NT2/D1 (cell line): Measurements from ENCODE around the gene GAPDHS.

ENCODE experiments used
- SUZ12 ChIP-seq: IDR thresholded peaks from 2 replicates; pipeline ENCODE4 v1.6.1; 2011; ENCODE audit not compliant: insufficient read length, insufficient read depth; ENCODE audit errors: extremely low read depth
- YY1 ChIP-seq: IDR thresholded peaks from 2 replicates; pipeline ENCODE4 v1.6.1; 2011; ENCODE audit not compliant: insufficient read length, insufficient read depth
- ZNF274 ChIP-seq: IDR thresholded peaks from 2 replicates; pipeline ENCODE4 v1.6.1; 2011; ENCODE audit warnings: mild to moderate bottlenecking, low read depth, low read length

DNA sequence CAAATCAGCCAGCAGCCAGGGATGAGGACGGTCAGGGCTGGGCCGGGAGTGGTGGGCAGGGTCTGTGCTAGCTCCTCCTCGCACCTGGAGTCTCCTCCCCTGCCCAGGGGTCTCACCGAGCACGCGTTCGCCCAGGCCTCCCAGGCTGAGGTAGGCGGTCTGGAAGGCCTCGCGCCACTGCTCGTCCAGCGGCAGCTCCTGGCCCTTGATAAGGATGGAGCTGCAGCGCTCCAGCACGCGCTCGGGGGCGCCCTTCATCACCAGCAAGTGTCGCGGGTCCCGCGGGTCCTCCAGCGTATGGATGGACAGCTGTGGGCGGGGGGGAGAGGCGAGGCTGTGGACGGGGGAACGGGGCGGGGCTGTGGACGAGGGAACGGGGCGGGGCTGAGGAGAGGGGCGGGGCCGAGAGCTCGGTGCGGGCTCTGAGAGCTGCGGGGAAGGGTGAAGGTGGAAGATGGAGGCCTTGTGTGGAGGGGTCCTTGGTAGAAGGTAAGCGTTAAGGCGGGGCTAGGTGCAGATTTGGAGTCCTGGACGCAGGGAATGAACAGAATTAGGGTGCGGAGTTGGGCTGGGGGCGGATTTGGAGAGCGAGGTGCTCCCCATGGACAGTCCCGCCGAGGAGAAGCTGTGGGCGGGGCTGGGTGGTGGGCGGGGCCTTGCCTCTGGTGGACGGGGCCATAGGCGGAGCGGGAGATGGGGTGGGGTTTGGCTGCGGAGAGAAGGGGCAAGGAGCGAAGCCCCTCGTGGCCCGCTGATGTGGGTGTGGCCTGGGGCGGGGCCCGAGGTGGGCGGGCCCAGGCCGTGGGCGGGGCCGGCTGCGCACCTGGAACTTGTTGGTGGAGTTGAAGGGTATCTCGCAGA lies 24.5 kb downstream of the GAPDHS start:
- TF ChIP-seq ZNF274 (no peak), YY1 (no peak), SUZ12 (no peak)
